ENCODE measurements around the gene WTAP.
"Not testable (repeated sequence)": the region's sequence is repeated elsewhere in the genome, so short reads cannot be mapped to it uniquely, and the experiment has no call there.

The WTAP gene

GRCh38 chr6:159693128-159693893 is 34.0 kb upstream of the WTAP start, which contains the start of gene SOD2:
SOD2 (minus strand) TSS chr6:159693241; CDS start chr6:159693167, 74 bp downstream.
- Histone ChIP-seq H3K4me3 (ENCODE audit: insufficient read depth, low read depth, low read length) (peak within 1 kb of the TSS; percentile 82), H3K27ac (ENCODE audit: insufficient read depth, low read depth, low read length, poor library complexity, severe bottlenecking) (peak within 1 kb of the TSS; percentile 83), H3K9me3 (ENCODE audit: control insufficient read depth, low read length) (no peaks in the 10 kb centered on the region), H3K27me3 (ENCODE audit: control insufficient read depth, insufficient read depth, low read length, poor library complexity, severe bottlenecking) (no peaks in the 10 kb centered on the region), H3K4me1 (ENCODE audit: control insufficient read depth, insufficient read depth, low read length) (peaks cover 7% of the 10 kb centered on the region), H3K36me3 (ENCODE audit: control insufficient read depth, insufficient read depth, low read length) (peaks cover 5% of the 10 kb centered on the region)
- 0 to 1% methylated on average over 73 to 74 of the region's 74 CpGs for WGBS, 2 experiments

- 59 to 67% methylated on average over 11 to 13 of the region's 14 CpGs for WGBS, 2 experiments
- Histone ChIP-seq H3K4me3 (ENCODE audit: insufficient read depth, low read depth, low read length) (peak overlapping the region; percentile 82), H3K36me3 (ENCODE audit: control insufficient read depth, insufficient read depth, low read length) (peaks cover 5% of the 10 kb centered on the region), H3K9me3 (ENCODE audit: control insufficient read depth, low read length) (no peaks in the 10 kb centered on the region), H3K4me1 (ENCODE audit: control insufficient read depth, insufficient read depth, low read length) (peaks cover 7% of the 10 kb centered on the region), H3K27ac (ENCODE audit: insufficient read depth, low read depth, low read length, poor library complexity, severe bottlenecking) (peak overlapping the region; percentile 83), H3K27me3 (ENCODE audit: control insufficient read depth, insufficient read depth, low read length, poor library complexity, severe bottlenecking) (no peaks in the 10 kb centered on the region)
Measured at GRCh38 chr6:159693894-159694545, 33.3 kb upstream of the WTAP start.

- H3K27ac ChIP-seq (ENCODE audit: insufficient read depth, low read depth, low read length, poor library complexity, severe bottlenecking): no peak overlapping the region
- WGBS, 2 experiments: 87 to 92% methylated on average over 2 of the region's 2 CpGs
- H3K4me1 ChIP-seq (ENCODE audit: control insufficient read depth, insufficient read depth, low read length): peaks cover 7% of the 10 kb centered on the region
- H3K27me3 ChIP-seq (ENCODE audit: control insufficient read depth, insufficient read depth, low read length, poor library complexity, severe bottlenecking): no peaks in the 10 kb centered on the region
- H3K4me3 ChIP-seq (ENCODE audit: insufficient read depth, low read depth, low read length): no peak overlapping the region
- no peaks in the 10 kb centered on the region for H3K36me3 ChIP-seq (ENCODE audit: control insufficient read depth, insufficient read depth, low read length)
- no peaks in the 10 kb centered on the region for H3K9me3 ChIP-seq (ENCODE audit: control insufficient read depth, low read length)
Measured at GRCh38 chr6:159695984-159696383, 31.3 kb upstream of the WTAP start.

GRCh38 chr6:159700970-159701369 is 26.3 kb upstream of the WTAP start:
- Histone ChIP-seq H3K4me3 (ENCODE audit: insufficient read depth, low read depth, low read length) (no peak overlapping the region), H3K36me3 (ENCODE audit: control insufficient read depth, insufficient read depth, low read length) (no peaks in the 10 kb centered on the region), H3K9me3 (ENCODE audit: control insufficient read depth, low read length) (no peaks in the 10 kb centered on the region), H3K27ac (ENCODE audit: insufficient read depth, low read depth, low read length, poor library complexity, severe bottlenecking) (no peak overlapping the region), H3K27me3 (ENCODE audit: control insufficient read depth, insufficient read depth, low read length, poor library complexity, severe bottlenecking) (no peaks in the 10 kb centered on the region), H3K4me1 (ENCODE audit: control insufficient read depth, insufficient read depth, low read length) (no peaks in the 10 kb centered on the region)
- 96 to 97% methylated on average over 1 of the region's 1 CpG for WGBS, 2 experiments

GRCh38 chr6:159701413-159701999 is 25.8 kb upstream of the WTAP start:
- no peak overlapping the region for H3K4me3 ChIP-seq (ENCODE audit: insufficient read depth, low read depth, low read length)
- no peak overlapping the region for H3K27ac ChIP-seq (ENCODE audit: insufficient read depth, low read depth, low read length, poor library complexity, severe bottlenecking)
- no peaks in the 10 kb centered on the region for H3K36me3 ChIP-seq (ENCODE audit: control insufficient read depth, insufficient read depth, low read length)
- no peaks in the 10 kb centered on the region for H3K4me1 ChIP-seq (ENCODE audit: control insufficient read depth, insufficient read depth, low read length)
- H3K27me3 ChIP-seq (ENCODE audit: control insufficient read depth, insufficient read depth, low read length, poor library complexity, severe bottlenecking): no peaks in the 10 kb centered on the region
- WGBS, 2 experiments: 89 to 93% methylated on average over 7 of the region's 7 CpGs
- H3K9me3 ChIP-seq (ENCODE audit: control insufficient read depth, low read length): no peaks in the 10 kb centered on the region

GRCh38 chr6:159710603-159711002 is 16.7 kb upstream of the WTAP start:
- H3K27me3 ChIP-seq (ENCODE audit: control insufficient read depth, insufficient read depth, low read length, poor library complexity, severe bottlenecking); H3K9me3 ChIP-seq (ENCODE audit: control insufficient read depth, low read length); H3K4me1 ChIP-seq (ENCODE audit: control insufficient read depth, insufficient read depth, low read length); H3K4me3 ChIP-seq (ENCODE audit: insufficient read depth, low read depth, low read length); H3K36me3 ChIP-seq (ENCODE audit: control insufficient read depth, insufficient read depth, low read length); H3K27ac ChIP-seq (ENCODE audit: insufficient read depth, low read depth, low read length, poor library complexity, severe bottlenecking): not testable (repeated sequence)
- WGBS, 2 experiments: 66 to 69% methylated on average over 4 of the region's 4 CpGs

- not testable (repeated sequence) for H3K27ac ChIP-seq (ENCODE audit: insufficient read depth, low read depth, low read length, poor library complexity, severe bottlenecking); H3K4me3 ChIP-seq (ENCODE audit: insufficient read depth, low read depth, low read length); H3K36me3 ChIP-seq (ENCODE audit: control insufficient read depth, insufficient read depth, low read length); H3K9me3 ChIP-seq (ENCODE audit: control insufficient read depth, low read length); H3K4me1 ChIP-seq (ENCODE audit: control insufficient read depth, insufficient read depth, low read length); H3K27me3 ChIP-seq (ENCODE audit: control insufficient read depth, insufficient read depth, low read length, poor library complexity, severe bottlenecking)
- 90 to 91% methylated on average over 3 of the region's 3 CpGs for WGBS, 2 experiments
Measured at GRCh38 chr6:159712389-159712788, 14.9 kb upstream of the WTAP start.

- Histone ChIP-seq H3K4me3 (ENCODE audit: insufficient read depth, low read depth, low read length) (no peak overlapping the region), H3K4me1 (ENCODE audit: control insufficient read depth, insufficient read depth, low read length) (no peaks in the 10 kb centered on the region), H3K27ac (ENCODE audit: insufficient read depth, low read depth, low read length, poor library complexity, severe bottlenecking) (no peak overlapping the region), H3K27me3 (ENCODE audit: control insufficient read depth, insufficient read depth, low read length, poor library complexity, severe bottlenecking) (no peaks in the 10 kb centered on the region), H3K9me3 (ENCODE audit: control insufficient read depth, low read length) (no peaks in the 10 kb centered on the region), H3K36me3 (ENCODE audit: control insufficient read depth, insufficient read depth, low read length) (no peaks in the 10 kb centered on the region)
- 91 to 94% methylated on average over 7 of the region's 7 CpGs for WGBS, 2 experiments
Measured at GRCh38 chr6:159713984-159714383, 13.3 kb upstream of the WTAP start.

- no peaks in the 10 kb centered on the region for H3K9me3 ChIP-seq (ENCODE audit: control insufficient read depth, low read length)
- 94 to 99% methylated on average over 5 of the region's 5 CpGs for WGBS, 2 experiments
- H3K27ac ChIP-seq (ENCODE audit: insufficient read depth, low read depth, low read length, poor library complexity, severe bottlenecking): no peak overlapping the region
- no peaks in the 10 kb centered on the region for H3K36me3 ChIP-seq (ENCODE audit: control insufficient read depth, insufficient read depth, low read length)
- H3K4me1 ChIP-seq (ENCODE audit: control insufficient read depth, insufficient read depth, low read length): no peaks in the 10 kb centered on the region
- no peak overlapping the region for H3K4me3 ChIP-seq (ENCODE audit: insufficient read depth, low read depth, low read length)
- H3K27me3 ChIP-seq (ENCODE audit: control insufficient read depth, insufficient read depth, low read length, poor library complexity, severe bottlenecking): no peaks in the 10 kb centered on the region
Measured at GRCh38 chr6:159714404-159714803, 12.9 kb upstream of the WTAP start.

GRCh38 chr6:159715166-159715565 is 12.1 kb upstream of the WTAP start:
- Histone ChIP-seq H3K4me3 (ENCODE audit: insufficient read depth, low read depth, low read length) (no peak overlapping the region), H3K36me3 (ENCODE audit: control insufficient read depth, insufficient read depth, low read length) (no peaks in the 10 kb centered on the region), H3K27me3 (ENCODE audit: control insufficient read depth, insufficient read depth, low read length, poor library complexity, severe bottlenecking) (no peaks in the 10 kb centered on the region), H3K4me1 (ENCODE audit: control insufficient read depth, insufficient read depth, low read length) (no peaks in the 10 kb centered on the region), H3K27ac (ENCODE audit: insufficient read depth, low read depth, low read length, poor library complexity, severe bottlenecking) (no peak overlapping the region), H3K9me3 (ENCODE audit: control insufficient read depth, low read length) (no peaks in the 10 kb centered on the region)
- WGBS, 2 experiments: 61 to 64% methylated on average over 3 of the region's 3 CpGs

Data from ectodermal cell (in vitro differentiated cells).